Bronchial epithelial cell (primary cell): ENCODE measurements around the gene PAK4. TPM values are rescaled to one million over a fixed set of nuclear protein-coding genes. Genes with fewer than 3 reads are reported as not detected.
"Not testable (repeated sequence)": the region's sequence is repeated elsewhere in the genome, so short reads cannot be mapped to it uniquely, and the experiment has no call there.

Source experiments
- DNase-seq: peaks from one replicate; pipeline ENCODE4 v3.0.0-alpha.2; 2010; ENCODE audit warnings: low read depth
- FAIRE-seq: peaks from 2 replicates; lab custom pipeline; 2011; peaks lifted over from hg19 to GRCh38; lab: Jason Lieb, UNC
- H3K27me3 ChIP-seq: 2 replicates; pipeline ENCODE4 v1.5.1; 2011; ENCODE audit warnings: low read length; ENCODE audit not compliant: control insufficient read depth, insufficient read depth
- H3K36me3 ChIP-seq: 2 replicates; pipeline ENCODE4 v1.5.1; 2011; ENCODE audit warnings: low read length; ENCODE audit not compliant: control insufficient read depth, insufficient read depth
- H3K4me3 ChIP-seq: 2 replicates; pipeline ENCODE4 v1.5.1; 2011; ENCODE audit warnings: mild to moderate bottlenecking, low read depth, low read length, control low read depth
- CTCF ChIP-seq: IDR thresholded peaks from 2 replicates; pipeline ENCODE4 v1.5.1; 2011; ENCODE audit warnings: mild to moderate bottlenecking, moderate library complexity, low read length, control low read depth, inconsistent platforms; ENCODE audit not compliant: insufficient read depth, severe bottlenecking
- total RNA-seq: library from RNA; depleted of rRNA; stranded (reverse); fragments of >200 nt; gene quantifications from 2 replicates; pipeline ENCODE4 v1.2.1, GENCODE V29; 2014

The PAK4 gene
- total RNA-seq, 1 donor from 2014 or later = 4.5 TPM

- no peak for TF ChIP-seq CTCF
- no peak overlapping the region for H3K4me3 ChIP-seq
- peak; percentile 83 for DNase-seq
- no peaks in the 10 kb centered on the region for H3K27me3 ChIP-seq
- no peaks in the 10 kb centered on the region for H3K36me3 ChIP-seq
- peak; percentile 47 for FAIRE-seq
These were observed 13.2 kb upstream of the PAK4 start for GRCh38 chr19:39112338-39112890.

GRCh38 chr19:39113199-39113598 lies 12.4 kb upstream of the PAK4 start:
- H3K36me3 ChIP-seq = no peaks in the 10 kb centered on the region
- TF ChIP-seq CTCF = no peak
- no peaks in the 10 kb centered on the region for H3K27me3 ChIP-seq
- DNase-seq (no peak), FAIRE-seq (no peak)
- H3K4me3 ChIP-seq = no peak overlapping the region

GRCh38 chr19:39115105-39115847 lies 10.3 kb upstream of the PAK4 start:
- Histone ChIP-seq H3K36me3 (no peaks in the 10 kb centered on the region), H3K27me3 (no peaks in the 10 kb centered on the region), H3K4me3 (no peak overlapping the region)
- DNase-seq (no peak), FAIRE-seq (no peak)
- no peak for TF ChIP-seq CTCF

GRCh38 chr19:39117023-39117422 lies 8.6 kb upstream of the PAK4 start:
- H3K36me3 ChIP-seq, DNase-seq, H3K4me3 ChIP-seq, H3K27me3 ChIP-seq, FAIRE-seq: not testable (repeated sequence)

GRCh38 chr19:39119830-39120229 lies 5.8 kb upstream of the PAK4 start:
- TF ChIP-seq CTCF = no peak
- H3K36me3 ChIP-seq = no peaks in the 10 kb centered on the region
- no peak overlapping the region for H3K4me3 ChIP-seq
- H3K27me3 ChIP-seq = no peaks in the 10 kb centered on the region
- no peak for DNase-seq
- FAIRE-seq = no peak

GRCh38 chr19:39122934-39123731 lies 2.5 kb upstream of the PAK4 start:
- H3K27me3 ChIP-seq = no peaks in the 10 kb centered on the region
- DNase-seq (no peak), FAIRE-seq (no peak)
- H3K36me3 ChIP-seq = no peaks in the 10 kb centered on the region
- no peak overlapping the region for H3K4me3 ChIP-seq
- no peak for TF ChIP-seq CTCF
